ENCODE results near the gene CNTF. TPM values are rescaled to one million over a fixed set of nuclear protein-coding genes. Genes with fewer than 3 reads are reported as not detected.

The CNTF gene
- total and polyA plus RNA-seq, 2 of the 4 experiments (the other 2 are of a cell fraction) = 1.2 to 2.3 TPM

- ATAC-seq (ENCODE audit: low read depth) = no peak
- in situ Hi-C loops (cut with MboI; ENCODE audit: low sequenced_read_pairs) = no loop called here
- TF ChIP-seq MXI1 (IDR thresholded peaks at IDR 0.05; ENCODE audit: borderline replicate concordance, low read depth, low read length) (no peak), MAZ (IDR thresholded peaks at IDR 0.05; ENCODE audit: borderline replicate concordance, low read depth, low read length) (no peak), USF2 (IDR thresholded peaks at IDR 0.05; ENCODE audit: low read depth, low read length) (no peak), FOS (IDR thresholded peaks at IDR 0.05; ENCODE audit: low read depth, low read length) (no peak), POLR2A (IDR thresholded peaks at IDR 0.05; ENCODE audit: low read depth, low read length) (no peak), CTCF (conservative IDR thresholded peaks at IDR 0.05; ENCODE audit: low read depth, low read length) (no peak), NFE2L2 (IDR thresholded peaks at IDR 0.05; ENCODE audit: low read depth, low read length) (no peak), RCOR1 (IDR thresholded peaks at IDR 0.05; ENCODE audit: insufficient replicate concordance, low read length) (no peak), MAFK (IDR thresholded peaks at IDR 0.05; ENCODE audit: low read depth, low read length) (no peak), CEBPB (IDR thresholded peaks at IDR 0.05; ENCODE audit: low read depth, low read length) (no peak), RAD21 (IDR thresholded peaks at IDR 0.05; ENCODE audit: low read length) (no peak), ELK1 (IDR thresholded peaks at IDR 0.05; ENCODE audit: borderline replicate concordance, low read depth, low read length) (no peak), RFX5 (IDR thresholded peaks at IDR 0.05; ENCODE audit: low read depth, low read length) (no peak), CHD1 (IDR thresholded peaks at IDR 0.05; ENCODE audit: low read depth, low read length) (no peak), BHLHE40 (IDR thresholded peaks at IDR 0.05; ENCODE audit: low read depth, low read length) (no peak), SMC3 (IDR thresholded peaks at IDR 0.05; ENCODE audit: low read depth, low read length) (no peak)
- Histone ChIP-seq H3K27ac (ENCODE audit: insufficient read depth, low read length) (no peak overlapping the region), H3K4me1 (ENCODE audit: control insufficient read depth, insufficient read depth, low read length) (peaks cover 15% of the 10 kb centered on the region), H2AK9ac (replicated peaks; ENCODE audit: low read depth, low read length, poor library complexity) (no peak overlapping the region), H2BK120ac (ENCODE audit: low read depth, low read length) (no peak overlapping the region), H2AFZ (replicated peaks; ENCODE audit: low read length, poor library complexity) (no peak overlapping the region), H3K9ac (ENCODE audit: low read depth, low read length) (no peak overlapping the region), H4K20me1 (ENCODE audit: insufficient read depth, low read length) (0 out of 2 replicates have a peak, but pooled peaks cover 3% of the 10 kb centered on the region), H3K4ac (ENCODE audit: low read depth, low read length) (no peak overlapping the region), H3K56ac (ENCODE audit: extremely low read depth, insufficient read depth, low read length) (no peak overlapping the region), H2BK5ac (ENCODE audit: low read depth, low read length, poor library complexity, severe bottlenecking) (peak overlapping the region; percentile 13), H3K4me3 (ENCODE audit: insufficient read depth, low read depth, low read length) (no peak overlapping the region), H2BK15ac (ENCODE audit: low read depth, low read length) (no peak overlapping the region), H3K23ac (ENCODE audit: low read depth, low read length) (no peak overlapping the region), H3K79me1 (ENCODE audit: low read depth in 1 of 2, low read length in 2 of 2) (peaks cover 51 to 68% of the 10 kb centered on the region in 2 experiments), H4K91ac (ENCODE audit: insufficient read depth, low read depth, low read length) (no peak overlapping the region), H4K5ac (ENCODE audit: low read depth, low read length) (no peak overlapping the region), H3K9me3 (ENCODE audit: control insufficient read depth, insufficient read depth, low read length) (no peaks in the 10 kb centered on the region), H3K18ac (ENCODE audit: low read depth, low read length) (no peak overlapping the region; the same call in 1 of the 2 replicates), H3K4me2 (ENCODE audit: low read depth, low read length) (no peak overlapping the region), H3K9me1 (ENCODE audit: insufficient read depth, low read length) (peaks cover 18% of the 10 kb centered on the region), H3K27me3 (ENCODE audit: control insufficient read depth, insufficient read depth, low read length) (no peaks in the 10 kb centered on the region), H4K8ac (ENCODE audit: low read depth in 2 of 2, low read length in 2 of 2) (no peak overlapping the region), H2AK5ac (ENCODE audit: low read depth, low read length) (no peak overlapping the region), H2BK20ac (ENCODE audit: low read depth, low read length) (no peak overlapping the region), H3K36me3 (ENCODE audit: control insufficient read depth, insufficient read depth, low read length) (peaks cover 21% of the 10 kb centered on the region), H3K14ac (replicated peaks; ENCODE audit: low read depth, low read length) (no peak overlapping the region)
- no peak for DNase-seq
- CTCF ChIA-PET = no interaction called here
- POLR2A ChIA-PET (ENCODE audit: unreplicated experiment) = no interaction called here
- no TSS peak for BruUV-seq (replicated peaks)
- WGBS, 2 experiments (ENCODE audit: extremely low coverage in 2 of 2, insufficient read length in 1 of 2) = no CpG with 5 or more reads among the region's 4 CpGs
- intact Hi-C loops (cut with micrococcal nuclease) = no loop called here
- dilution Hi-C loops (cut with HindIII; ENCODE audit: low sequenced_read_pairs, unreplicated experiment) = no loop called here
These were observed 741 bp upstream of the CNTF start for GRCh38 chr11:58621586-58622262.
